Activated CD8-positive, alpha-beta memory T cell treated with anti-CD3 and anti-CD28 coated beads, Interleukin-2, amount 10 ng/mL, durations not matched to agents 7 days and 5 days (primary cell): Measurements from ENCODE around the gene ATF6. TPM values are rescaled to one million over a fixed set of nuclear protein-coding genes. Genes with fewer than 3 reads are reported as not detected.

Source experiments
- ATAC-seq: fragments of 150-1000 bp; cut with Tn5 transposase; one replicate; pipeline ENCODE4 v1.10.0; 2021; ENCODE audit warnings: moderate library complexity
- CTCF ChIA-PET: fragments of 350-600 bp; sonication (Branson Sonifier 250); formaldehyde crosslinking; loops from one replicate; lab custom pipeline; 2021; ENCODE audit warnings: antibody characterized with exemption; lab: Charles Lee
- DNase-seq: peaks from one replicate; pipeline ENCODE4 v3.0.0-alpha.2; 2020
- H3K27ac Mint-ChIP-seq: one replicate; pipeline ENCODE4 v1.8.0; 2021; ENCODE audit warnings: mild to moderate bottlenecking, mixed read lengths
- H3K27me3 Mint-ChIP-seq: one replicate; pipeline ENCODE4 v1.8.0; 2021; ENCODE audit warnings: mixed read lengths
- H3K36me3 Mint-ChIP-seq: one replicate; pipeline ENCODE4 v1.8.0; 2021; ENCODE audit warnings: mild to moderate bottlenecking, mixed read lengths
- H3K4me1 Mint-ChIP-seq: one replicate; pipeline ENCODE4 v1.8.0; 2021; ENCODE audit warnings: mixed read lengths
- H3K4me3 Mint-ChIP-seq: one replicate; pipeline ENCODE4 v1.8.0; 2021; ENCODE audit warnings: mild to moderate bottlenecking, moderate library complexity, mixed read lengths
- H3K9me3 Mint-ChIP-seq: one replicate; pipeline ENCODE4 v1.8.0; 2022; ENCODE audit warnings: low read depth, mixed read lengths
- total RNA-seq, 2 experiments: library from RNA; stranded (reverse); gene quantifications; one replicate each; pipeline ENCODE4 v1.2.3, GENCODE V29; 2021

ATF6 gene
- total RNA-seq, 2 experiments from 2014 or later = 16.8 to 21.3 TPM

- Mint-ChIP-seq H3K27me3 (no peaks in the 10 kb centered on the region), H3K9me3 (no peaks in the 10 kb centered on the region), H3K4me3 (no peak overlapping the region), H3K36me3 (peaks cover 16% of the 10 kb centered on the region), H3K27ac (no peak overlapping the region), H3K4me1 (no peaks in the 10 kb centered on the region)
- no peak for DNase-seq
- CTCF ChIA-PET = no interaction called here
- no peak for ATAC-seq
Observed at GRCh38 chr1:161866241-161866640, 100.1 kb downstream of the ATF6 start.

GRCh38 chr1:161868832-161869231 lies 102.7 kb downstream of the ATF6 start:
- Mint-ChIP-seq H3K4me1 (no peaks in the 10 kb centered on the region), H3K27ac (no peak overlapping the region), H3K36me3 (peaks cover 21% of the 10 kb centered on the region), H3K4me3 (no peak overlapping the region), H3K27me3 (no peaks in the 10 kb centered on the region), H3K9me3 (no peaks in the 10 kb centered on the region)
- CTCF ChIA-PET = no interaction called here
- no peak for ATAC-seq
- DNase-seq = no peak

- H3K9me3 Mint-ChIP-seq = no peaks in the 10 kb centered on the region
- CTCF ChIA-PET = interaction anchor here (3.1 kb wide), 1 partner anchor 11 kb away, joined by 7 read pairs; no protein-coding TSS in a partner anchor
- DNase-seq = no peak
- H3K27ac Mint-ChIP-seq = no peak overlapping the region
- no peak for ATAC-seq
- H3K4me1 Mint-ChIP-seq = no peaks in the 10 kb centered on the region
- H3K4me3 Mint-ChIP-seq = no peak overlapping the region
- no peaks in the 10 kb centered on the region for H3K27me3 Mint-ChIP-seq
- peaks cover 21% of the 10 kb centered on the region for H3K36me3 Mint-ChIP-seq
Observed at GRCh38 chr1:161869291-161869690, 103.2 kb downstream of the ATF6 start.

- CTCF ChIA-PET = interaction anchor here (3.1 kb wide), 1 partner anchor 14 kb away, joined by 7 read pairs; no protein-coding TSS in a partner anchor
- peaks cover 19% of the 10 kb centered on the region for H3K36me3 Mint-ChIP-seq
- H3K27me3 Mint-ChIP-seq = no peaks in the 10 kb centered on the region
- H3K4me1 Mint-ChIP-seq = no peaks in the 10 kb centered on the region
- H3K4me3 Mint-ChIP-seq = no peak overlapping the region
- H3K9me3 Mint-ChIP-seq = no peaks in the 10 kb centered on the region
- ATAC-seq = no peak
- no peak overlapping the region for H3K27ac Mint-ChIP-seq
- no peak for DNase-seq
Observed at GRCh38 chr1:161872506-161872905, 106.4 kb downstream of the ATF6 start.

GRCh38 chr1:161879261-161879660 lies 113.1 kb downstream of the ATF6 start:
- H3K4me3 Mint-ChIP-seq = no peak overlapping the region

DNA sequence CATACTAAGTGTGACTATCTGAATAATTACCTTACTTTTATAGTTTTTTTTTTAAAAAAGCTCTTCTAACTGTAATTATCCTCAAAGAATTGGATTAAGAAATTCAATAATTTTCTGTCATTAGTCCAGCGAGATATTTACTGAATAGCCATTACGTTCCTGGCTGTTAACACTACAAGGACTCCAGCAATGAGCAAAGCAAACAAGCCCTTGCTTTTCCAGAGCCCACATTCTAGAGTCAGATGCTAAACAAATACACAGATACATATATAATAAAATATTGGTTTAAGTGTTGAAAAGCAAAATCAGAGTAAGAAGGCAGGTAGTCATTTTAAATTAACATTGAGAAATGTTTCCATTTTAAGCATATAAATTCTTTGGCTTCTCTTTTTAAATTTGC lies 118.4 kb downstream of the ATF6 start:
- no peak for ATAC-seq
- H3K4me3 Mint-ChIP-seq = no peak overlapping the region
- no peaks in the 10 kb centered on the region for H3K9me3 Mint-ChIP-seq
- no peak overlapping the region for H3K27ac Mint-ChIP-seq
- CTCF ChIA-PET = no interaction called here
- no peaks in the 10 kb centered on the region for H3K27me3 Mint-ChIP-seq
- H3K4me1 Mint-ChIP-seq = no peaks in the 10 kb centered on the region
- peaks cover 14% of the 10 kb centered on the region for H3K36me3 Mint-ChIP-seq
- DNase-seq = no peak

More at GRCh38 chr1:161879261-161879660, 113.1 kb downstream of the ATF6 start:
- H3K27ac Mint-ChIP-seq = no peak overlapping the region
- ATAC-seq (no peak), DNase-seq (no peak)
- CTCF ChIA-PET = no interaction called here
- no peaks in the 10 kb centered on the region for H3K9me3 Mint-ChIP-seq
- H3K27me3 Mint-ChIP-seq = no peaks in the 10 kb centered on the region
- H3K36me3 Mint-ChIP-seq = peaks cover 2% of the 10 kb centered on the region
- no peaks in the 10 kb centered on the region for H3K4me1 Mint-ChIP-seq

DNA sequence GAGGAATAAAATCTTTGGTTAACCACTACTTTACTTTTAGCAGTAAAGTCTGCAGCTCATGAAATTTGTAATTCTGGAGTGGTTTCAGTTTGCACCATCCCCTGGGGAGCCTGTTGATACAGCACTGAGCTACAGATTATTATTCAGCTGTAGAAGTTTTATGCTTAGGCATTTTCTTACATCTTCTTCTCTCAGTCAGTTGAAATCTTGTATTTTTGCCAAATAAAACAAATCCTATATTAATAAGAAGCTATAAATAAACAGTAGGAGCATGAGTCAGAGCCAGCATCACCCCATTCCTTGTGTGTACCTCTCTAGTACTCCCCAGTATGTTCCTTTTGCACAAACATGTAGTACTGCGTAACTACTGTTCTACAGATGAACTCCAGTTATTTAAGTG lies 118.9 kb downstream of the ATF6 start:
- no peak overlapping the region for H3K27ac Mint-ChIP-seq
- CTCF ChIA-PET = no interaction called here
- peaks cover 19% of the 10 kb centered on the region for H3K36me3 Mint-ChIP-seq
- DNase-seq (no peak), ATAC-seq (no peak)
- H3K4me3 Mint-ChIP-seq = no peak overlapping the region
- H3K4me1 Mint-ChIP-seq = no peaks in the 10 kb centered on the region
- H3K27me3 Mint-ChIP-seq = no peaks in the 10 kb centered on the region
- H3K9me3 Mint-ChIP-seq = no peaks in the 10 kb centered on the region

DNA sequence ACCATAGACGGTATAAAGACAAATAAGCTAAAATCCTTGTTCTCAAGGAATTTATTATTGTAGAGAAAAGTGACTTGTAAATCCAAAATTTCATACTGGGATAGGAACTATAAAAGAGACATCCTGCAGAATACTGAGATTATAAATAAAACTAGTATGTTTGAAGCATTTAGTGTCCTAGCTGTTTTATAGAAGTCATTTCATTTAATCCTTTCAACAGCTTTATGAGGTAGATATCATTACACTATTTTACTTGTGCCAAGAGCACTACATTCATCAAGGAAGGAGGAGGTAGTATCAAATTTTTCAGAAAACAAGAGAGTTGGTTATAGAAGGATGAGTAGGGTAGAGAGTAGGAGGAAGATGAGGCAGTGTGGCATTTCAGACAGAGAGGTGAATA lies 119.6 kb downstream of the ATF6 start:
- H3K27me3 Mint-ChIP-seq = no peaks in the 10 kb centered on the region
- CTCF ChIA-PET = no interaction called here
- H3K36me3 Mint-ChIP-seq = peaks cover 27% of the 10 kb centered on the region
- H3K4me1 Mint-ChIP-seq = no peaks in the 10 kb centered on the region
- no peak overlapping the region for H3K4me3 Mint-ChIP-seq
- ATAC-seq (no peak), DNase-seq (no peak)
- no peak overlapping the region for H3K27ac Mint-ChIP-seq
- H3K9me3 Mint-ChIP-seq = no peaks in the 10 kb centered on the region

- Mint-ChIP-seq H3K27me3 (no peaks in the 10 kb centered on the region), H3K4me3 (no peak overlapping the region), H3K4me1 (no peaks in the 10 kb centered on the region), H3K9me3 (no peaks in the 10 kb centered on the region), H3K27ac (no peak overlapping the region), H3K36me3 (peaks cover 35% of the 10 kb centered on the region)
- ATAC-seq = no peak
- no peak for DNase-seq
- CTCF ChIA-PET = no interaction called here
Observed at GRCh38 chr1:161886589-161886988, 120.5 kb downstream of the ATF6 start.

DNA sequence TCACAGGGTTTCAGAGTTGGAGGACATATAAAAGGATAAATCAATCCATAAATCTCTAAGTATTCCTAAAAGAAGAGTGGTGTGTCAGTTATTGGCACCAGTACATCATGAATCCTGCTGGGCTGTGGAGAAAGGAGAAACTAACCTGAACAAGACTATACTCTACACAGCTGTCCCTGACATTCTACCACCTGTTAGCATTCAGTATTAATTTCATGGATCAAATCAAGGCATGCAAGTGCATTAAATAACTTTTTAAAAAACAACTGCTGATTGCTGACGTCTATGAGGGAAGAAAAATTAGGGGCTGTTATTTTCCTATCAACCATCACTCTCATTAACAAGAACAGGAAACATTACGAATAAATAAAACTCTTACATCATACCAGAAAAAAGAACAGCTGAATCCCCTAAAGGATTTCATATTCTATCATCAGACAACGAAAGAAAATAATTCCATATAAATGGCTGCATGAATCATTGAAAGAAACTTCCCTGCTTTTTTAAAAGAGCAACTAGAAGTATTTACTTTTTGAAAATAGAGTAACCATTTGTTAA lies 121.7 kb downstream of the ATF6 start:
- no peak for ATAC-seq
- Mint-ChIP-seq H3K36me3 (peaks cover 38% of the 10 kb centered on the region), H3K27ac (no peak overlapping the region), H3K4me3 (no peak overlapping the region), H3K27me3 (no peaks in the 10 kb centered on the region), H3K9me3 (no peaks in the 10 kb centered on the region), H3K4me1 (no peaks in the 10 kb centered on the region)
- CTCF ChIA-PET = no interaction called here
- DNase-seq = no peak

DNA sequence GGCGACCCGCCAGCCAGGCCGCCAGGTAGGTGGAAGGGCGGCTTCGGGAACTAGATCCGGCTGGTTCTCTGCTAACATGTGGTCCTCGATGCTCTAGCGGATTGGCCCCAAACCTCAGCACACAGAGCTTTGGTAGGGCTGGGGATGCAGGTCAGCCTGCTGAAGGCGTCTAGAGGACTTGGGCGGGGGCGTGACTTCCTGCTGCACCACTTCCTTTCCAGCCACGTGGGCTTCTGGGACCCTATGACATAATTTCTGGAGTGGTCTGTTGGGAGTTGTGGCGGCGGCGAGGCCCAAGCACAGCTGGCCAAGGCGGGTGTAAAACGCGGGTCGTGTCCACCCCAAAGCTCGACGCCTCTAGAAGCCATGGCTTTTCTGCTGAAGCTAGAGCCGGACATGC lies 124.5 kb downstream of the ATF6 start:
- ATAC-seq (no peak), DNase-seq (no peak)
- CTCF ChIA-PET = interaction anchor here (1.4 kb wide), 1 partner anchor 16 kb away, joined by 3 read pairs; no protein-coding TSS in a partner anchor
- Mint-ChIP-seq H3K27me3 (no peaks in the 10 kb centered on the region), H3K36me3 (peaks cover 38% of the 10 kb centered on the region), H3K9me3 (no peaks in the 10 kb centered on the region), H3K4me1 (no peaks in the 10 kb centered on the region), H3K27ac (no peak overlapping the region), H3K4me3 (no peak overlapping the region)

DNA sequence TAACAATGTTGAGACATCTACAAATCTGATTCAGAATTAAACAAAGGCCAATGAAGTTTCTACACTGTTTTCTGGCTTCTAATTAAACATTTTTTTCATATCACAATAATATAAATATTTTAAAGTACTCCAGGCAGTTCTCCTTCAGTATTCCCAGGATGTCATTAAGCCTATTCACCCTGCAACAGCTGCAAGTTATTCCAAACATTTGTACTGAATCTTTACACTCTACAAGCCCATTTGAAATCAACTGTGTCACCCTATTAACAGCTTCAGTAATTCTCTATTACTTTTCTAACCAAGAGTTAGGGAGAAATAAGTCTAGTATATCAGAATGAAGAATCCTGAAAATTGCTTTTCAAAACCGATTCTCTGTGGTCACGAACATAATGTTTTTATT lies 133.0 kb downstream of the ATF6 start:
- Mint-ChIP-seq H3K4me3 (no peak overlapping the region), H3K36me3 (no peaks in the 10 kb centered on the region), H3K27me3 (no peaks in the 10 kb centered on the region), H3K27ac (no peak overlapping the region), H3K9me3 (no peaks in the 10 kb centered on the region), H3K4me1 (no peaks in the 10 kb centered on the region)
- CTCF ChIA-PET = no interaction called here
- no peak for DNase-seq
- ATAC-seq = no peak

GRCh38 chr1:161900160-161900559 lies 134.0 kb downstream of the ATF6 start:
- Mint-ChIP-seq H3K9me3 (no peaks in the 10 kb centered on the region), H3K27me3 (no peaks in the 10 kb centered on the region), H3K27ac (no peak overlapping the region), H3K36me3 (no peaks in the 10 kb centered on the region), H3K4me1 (no peaks in the 10 kb centered on the region), H3K4me3 (no peak overlapping the region)
- no peak for DNase-seq
- no peak for ATAC-seq
- CTCF ChIA-PET = no interaction called here

- no peak overlapping the region for H3K27ac Mint-ChIP-seq
- no peaks in the 10 kb centered on the region for H3K9me3 Mint-ChIP-seq
- CTCF ChIA-PET = no interaction called here
Observed at GRCh38 chr1:161902182-161902581, 136.1 kb downstream of the ATF6 start.

More at GRCh38 chr1:161902182-161902581, 136.1 kb downstream of the ATF6 start:
- Mint-ChIP-seq H3K4me1 (peaks cover 3% of the 10 kb centered on the region), H3K36me3 (no peaks in the 10 kb centered on the region), H3K4me3 (no peak overlapping the region), H3K27me3 (no peaks in the 10 kb centered on the region)
- DNase-seq (no peak), ATAC-seq (no peak)
